ENCODE data around the gene RAB3GAP1.

RAB3GAP1 gene

DNA sequence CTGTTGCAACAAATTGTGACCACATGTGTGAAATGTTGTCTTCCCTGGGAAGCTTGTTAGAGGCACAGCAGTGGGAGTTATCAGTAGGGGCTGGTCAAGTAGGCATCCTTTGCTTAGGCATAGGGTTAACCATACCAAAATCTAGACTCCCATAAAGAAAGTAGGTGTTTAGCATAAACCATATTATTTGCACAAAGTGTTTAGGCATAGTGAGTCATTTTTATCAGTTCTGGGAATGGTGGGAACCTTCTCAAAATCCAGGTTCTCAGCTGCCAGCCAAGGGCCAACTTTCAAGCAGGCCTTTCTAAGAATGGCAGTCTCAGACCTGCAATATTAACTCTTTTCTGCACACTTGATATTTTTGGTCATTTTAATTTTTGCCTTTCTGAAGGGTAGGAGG, 88.5 kb downstream of the RAB3GAP1 start:
- H3K27ac ChIP-seq = no peak overlapping the region
- TF ChIP-seq, protein P1, sequence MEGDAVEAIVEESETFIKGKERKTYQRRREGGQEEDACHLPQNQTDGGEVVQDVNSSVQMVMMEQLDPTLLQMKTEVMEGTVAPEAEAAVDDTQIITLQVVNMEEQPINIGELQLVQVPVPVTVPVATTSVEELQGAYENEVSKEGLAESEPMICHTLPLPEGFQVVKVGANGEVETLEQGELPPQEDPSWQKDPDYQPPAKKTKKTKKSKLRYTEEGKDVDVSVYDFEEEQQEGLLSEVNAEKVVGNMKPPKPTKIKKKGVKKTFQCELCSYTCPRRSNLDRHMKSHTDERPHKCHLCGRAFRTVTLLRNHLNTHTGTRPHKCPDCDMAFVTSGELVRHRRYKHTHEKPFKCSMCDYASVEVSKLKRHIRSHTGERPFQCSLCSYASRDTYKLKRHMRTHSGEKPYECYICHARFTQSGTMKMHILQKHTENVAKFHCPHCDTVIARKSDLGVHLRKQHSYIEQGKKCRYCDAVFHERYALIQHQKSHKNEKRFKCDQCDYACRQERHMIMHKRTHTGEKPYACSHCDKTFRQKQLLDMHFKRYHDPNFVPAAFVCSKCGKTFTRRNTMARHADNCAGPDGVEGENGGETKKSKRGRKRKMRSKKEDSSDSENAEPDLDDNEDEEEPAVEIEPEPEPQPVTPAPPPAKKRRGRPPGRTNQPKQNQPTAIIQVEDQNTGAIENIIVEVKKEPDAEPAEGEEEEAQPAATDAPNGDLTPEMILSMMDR (conservative IDR thresholded peaks at IDR 0.05) = no peak
- TF ChIP-seq ZFX (IDR thresholded peaks at IDR 0.05) = no peak

DNA sequence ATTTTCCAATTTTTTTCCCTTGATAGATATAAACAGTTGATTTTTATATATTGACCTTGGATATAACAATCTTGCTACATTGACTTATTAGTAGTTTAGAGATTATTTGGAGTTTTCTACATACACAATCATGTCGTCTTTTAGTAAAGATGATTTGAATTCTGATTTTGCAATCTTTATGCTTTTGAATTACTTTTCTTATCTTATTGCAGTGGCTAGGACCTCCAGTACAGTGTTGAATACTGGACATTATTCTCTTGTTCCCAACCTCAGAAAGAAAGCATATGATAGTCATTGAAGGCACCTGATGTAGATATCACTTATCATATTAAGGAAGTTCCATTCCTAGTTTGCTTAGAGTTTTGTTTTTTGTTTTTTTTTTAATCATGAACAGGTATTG, 90.2 kb downstream of the RAB3GAP1 start:
- TF ChIP-seq ZFX (IDR thresholded peaks at IDR 0.05) = no peak
- TF ChIP-seq, protein P1 (conservative IDR thresholded peaks at IDR 0.05) = no peak
- H3K27ac ChIP-seq = no peak overlapping the region

DNA sequence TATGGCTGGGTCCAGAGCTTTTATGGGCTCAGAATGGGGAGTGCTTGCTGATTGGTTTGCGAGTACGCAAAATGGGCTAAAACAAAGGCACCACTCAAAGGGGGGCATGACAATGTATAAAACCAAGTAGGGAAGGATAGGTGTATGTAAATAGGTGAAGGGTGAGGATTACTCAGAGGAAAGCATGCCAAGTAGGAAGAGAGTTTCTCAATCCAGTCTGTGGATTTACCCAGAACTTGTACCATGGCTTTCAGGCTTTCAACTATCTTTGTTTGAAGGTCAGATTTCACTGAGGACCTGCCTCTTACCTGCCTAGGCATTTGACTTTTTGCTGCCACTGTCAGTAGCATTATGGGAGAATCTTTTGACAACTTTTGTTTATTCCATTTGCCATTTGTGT, 92.3 kb downstream of the RAB3GAP1 start:
- TF ChIP-seq, protein P1 (conservative IDR thresholded peaks at IDR 0.05) = no peak
- TF ChIP-seq ZFX (IDR thresholded peaks at IDR 0.05) = no peak
- H3K27ac ChIP-seq = no peak overlapping the region

DNA sequence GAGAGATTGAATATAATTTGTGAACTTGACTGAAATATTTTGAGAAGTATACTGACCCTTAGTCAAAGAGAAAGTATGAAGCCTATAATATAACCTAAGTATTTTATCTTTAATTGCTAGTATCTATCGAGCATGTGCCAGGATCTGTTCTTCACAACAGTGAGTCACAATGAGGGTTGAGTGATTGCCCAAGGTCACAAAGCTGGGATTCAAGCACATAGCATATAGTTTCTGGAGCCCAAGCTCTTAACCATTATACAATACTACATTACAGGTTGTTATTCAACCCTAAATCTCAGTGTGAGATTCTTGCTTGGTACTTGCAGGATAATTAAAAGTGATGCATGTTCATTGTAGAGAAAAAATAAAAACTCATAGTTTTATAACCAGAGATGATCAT, 97.2 kb downstream of the RAB3GAP1 start:
- TF ChIP-seq, protein P1 (conservative IDR thresholded peaks at IDR 0.05) = no peak
- no peak for TF ChIP-seq ZFX (IDR thresholded peaks at IDR 0.05)
- H3K27ac ChIP-seq = no peak overlapping the region

DNA sequence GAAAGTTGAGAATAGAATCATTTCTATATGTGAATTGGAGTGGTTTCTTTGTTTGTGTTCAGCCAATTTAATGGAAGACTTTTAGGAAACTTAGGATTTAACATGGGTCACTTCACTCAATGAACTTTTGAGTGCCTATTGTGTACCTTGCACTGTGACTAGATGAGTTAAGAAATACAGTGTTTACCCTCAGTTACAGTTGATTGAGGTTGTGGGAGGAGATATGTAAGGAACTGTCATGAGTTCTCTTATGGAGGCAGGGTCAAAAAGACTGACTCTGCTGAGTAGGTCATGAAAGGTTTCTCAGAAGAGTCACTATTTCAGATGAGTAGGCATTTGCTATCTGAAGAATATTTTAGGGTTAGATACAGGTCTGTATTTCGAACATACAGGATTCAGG, 98.6 kb downstream of the RAB3GAP1 start:
- TF ChIP-seq, protein P1 (conservative IDR thresholded peaks at IDR 0.05) = no peak
- peak overlapping the region; percentile 50; the same call in 1 of the 2 replicates for H3K27ac ChIP-seq

DNA sequence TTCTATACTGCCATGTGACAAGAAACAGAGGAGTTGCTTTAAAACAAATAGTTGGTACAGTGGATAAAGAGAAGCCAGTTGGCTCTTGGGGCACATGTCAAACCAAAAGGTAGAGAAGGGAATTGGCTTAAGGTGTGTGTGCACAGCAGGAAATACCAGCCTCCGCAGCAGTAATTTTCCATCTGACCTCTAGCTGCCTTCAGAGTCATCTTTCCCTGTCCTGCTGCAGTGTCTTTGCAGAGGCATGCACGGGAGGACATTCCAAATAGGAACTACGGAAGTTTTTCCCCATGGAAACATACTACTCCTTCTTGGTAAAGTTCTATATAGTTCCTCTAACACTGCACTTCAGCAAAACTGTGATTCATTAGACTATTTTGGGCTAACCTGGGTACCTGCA, 99.5 kb downstream of the RAB3GAP1 start:
- TF ChIP-seq, protein P1 (conservative IDR thresholded peaks at IDR 0.05) = no peak
- no peak for TF ChIP-seq ZFX (IDR thresholded peaks at IDR 0.05)
- H3K27ac ChIP-seq = peak overlapping the region; percentile 50; the same call in 1 of the 2 replicates

DNA sequence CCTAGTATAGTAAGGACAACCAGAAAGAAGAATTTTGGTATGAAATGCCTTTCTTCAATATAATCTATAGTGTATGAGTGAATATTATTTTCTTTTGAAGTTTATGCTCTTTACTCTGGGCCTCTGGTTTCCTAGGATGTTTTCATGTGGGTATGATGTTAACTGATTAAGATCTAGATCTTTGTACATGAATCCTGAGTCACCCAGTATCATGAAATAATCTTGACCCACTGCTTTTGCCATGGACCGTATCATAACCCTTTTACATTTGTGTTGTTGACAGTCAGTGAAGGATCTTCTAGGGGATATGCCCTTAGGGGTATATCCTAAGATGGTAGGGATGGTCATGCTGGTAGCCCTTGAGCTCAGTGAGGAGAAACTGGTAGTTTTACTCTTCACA, 100.3 kb downstream of the RAB3GAP1 start:
- H3K27ac ChIP-seq = no peak overlapping the region
- TF ChIP-seq ZFX (IDR thresholded peaks at IDR 0.05) = no peak
- TF ChIP-seq, protein P1 (conservative IDR thresholded peaks at IDR 0.05) = no peak
